ENCODE measurements around the gene VIL1. TPM values are rescaled to one million over a fixed set of nuclear protein-coding genes. Genes with fewer than 3 reads are reported as not detected.

VIL1 gene
- total RNA-seq, 1 experiment from 2014 or later = 4.2 TPM

- no peak overlapping the region for H3K4me2 ChIP-seq (ENCODE audit: insufficient read depth, insufficient read length, low read length)
These were observed 11.2 kb upstream of the VIL1 start for GRCh38 chr2:218407717-218408116.

More at GRCh38 chr2:218407717-218408116, 11.2 kb upstream of the VIL1 start:
- no peak overlapping the region for H3K18ac ChIP-seq (ENCODE audit: insufficient read length, low read depth, low read length)
- H2BK12ac ChIP-seq (ENCODE audit: insufficient read length, low read depth, low read length) = no peak overlapping the region
- H3K9ac ChIP-seq (ENCODE audit: extremely low read depth, insufficient read length, low read length) = no peak overlapping the region
- no peaks in the 10 kb centered on the region for H3K27me3 ChIP-seq (ENCODE audit: insufficient read depth, low read length)
- no peak overlapping the region for H2BK120ac ChIP-seq (ENCODE audit: low read depth, low read length, poor library complexity, severe bottlenecking)
- no peak overlapping the region for H4K91ac ChIP-seq (ENCODE audit: insufficient read length, low read depth, low read length)
- no peaks in the 10 kb centered on the region for H3K9me3 Mint-ChIP-seq
- H3K56ac ChIP-seq (ENCODE audit: insufficient read length, low read depth, low read length) = no peak overlapping the region
- H3K79me2 ChIP-seq (ENCODE audit: insufficient read depth, low read length) = no peaks in the 10 kb centered on the region
- H3K4me1 ChIP-seq (ENCODE audit: insufficient read depth, low read length) = peaks cover 4% of the 10 kb centered on the region; the same call in 1 of the 2 replicates
- no CpG with 5 or more reads among the region's 8 CpGs for WGBS (ENCODE audit: extremely low coverage, insufficient read length, low lambda C conversion rate)
- H3K27me3 Mint-ChIP-seq (ENCODE audit: low read depth) = no peaks in the 10 kb centered on the region
- peak; percentile 32 for DNase-seq
- H4K8ac ChIP-seq (replicated peaks; ENCODE audit: insufficient read length, low read depth, low read length) = no peak overlapping the region
- peak overlapping the region in 1 of 2 experiments; percentile 34; a peak in 2 of 5 replicates for H3K4me3 Mint-ChIP-seq
- H3T11ph ChIP-seq (ENCODE audit: low read length) = no peak overlapping the region
- H2BK5ac ChIP-seq (ENCODE audit: insufficient read length, low read length) = no peak overlapping the region
- no peak overlapping the region for H4K5ac ChIP-seq (ENCODE audit: insufficient read length, low read depth, low read length)
- H3K14ac ChIP-seq (ENCODE audit: insufficient read depth, low read length) = no peak overlapping the region
- no peaks in the 10 kb centered on the region for H3K79me1 ChIP-seq (ENCODE audit: insufficient read depth, low read depth, low read length, poor library complexity, severe bottlenecking)
- H4K20me1 ChIP-seq (ENCODE audit: control insufficient read depth, insufficient read depth, insufficient read length) = no peaks in the 10 kb centered on the region
- no peak overlapping the region for H3K23ac ChIP-seq (ENCODE audit: insufficient read length, low read depth, low read length)
- no peak overlapping the region for H2AFZ ChIP-seq (ENCODE audit: low read length)
- peaks cover 19 to 26% of the 10 kb centered on the region in 2 experiments for H3K4me1 Mint-ChIP-seq
- H3K27ac Mint-ChIP-seq = no peak overlapping the region
- H2AK5ac ChIP-seq (ENCODE audit: insufficient read length, low read length) = no peak overlapping the region
- H3K4ac ChIP-seq (ENCODE audit: low read depth, low read length) = no peak overlapping the region
- no peaks in the 10 kb centered on the region for H3K9me3 ChIP-seq (ENCODE audit: control insufficient read depth, low read depth, low read length)
- peaks cover 4 to 19% (median 18%) of the 10 kb centered on the region in 3 experiments; a peak in 6 of 7 replicates for H3K36me3 Mint-ChIP-seq (ENCODE audit: insufficient read depth in 1 of 3, low read depth in 3 of 3)
- no peak overlapping the region for H2BK15ac ChIP-seq (ENCODE audit: low read depth, low read length)
- TF ChIP-seq CTCF (conservative IDR thresholded peaks at IDR 0.05) = no peak
- no peak overlapping the region for H2BK20ac ChIP-seq (ENCODE audit: low read depth, low read length, poor library complexity, severe bottlenecking)
- H3K27ac ChIP-seq (ENCODE audit: insufficient read length, low read depth, low read length) = no peak overlapping the region
- H3K23me2 ChIP-seq (ENCODE audit: insufficient read length, low read depth, low read length, poor library complexity, severe bottlenecking) = peaks cover 15% of the 10 kb centered on the region

Measured in H9 (cell line).